ENCODE data around the gene CD52. TPM values are rescaled to one million over a fixed set of nuclear protein-coding genes. Genes with fewer than 3 reads are reported as not detected.

Gene CD52, protein sequence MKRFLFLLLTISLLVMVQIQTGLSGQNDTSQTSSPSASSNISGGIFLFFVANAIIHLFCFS
- total RNA-seq (100 to 1,000 TPM; 206 to 422 (median 301) TPM), polyA plus RNA-seq (1,000 to 10,000 TPM; 2,248 to 3,726 (median 2,540) TPM)
- long read RNA-seq, donor 1, transcript CD52-201 (2 exons, 468 nt) = major isoform, 120 of 129 reads
- long read RNA-seq, donor 1, partial matches to known transcripts = 8 of 129 reads
- long read RNA-seq, donor 1, other reads (novel, unspliced or antisense) = 0 of 129 reads
- long read RNA-seq, donor 2, transcript CD52-201 (2 exons, 468 nt) = major isoform, 227 of 228 reads
- long read RNA-seq, donor 2, partial matches to known transcripts = 0 of 228 reads
- long read RNA-seq, donor 2, other reads (novel, unspliced or antisense) = 0 of 228 reads

DNA sequence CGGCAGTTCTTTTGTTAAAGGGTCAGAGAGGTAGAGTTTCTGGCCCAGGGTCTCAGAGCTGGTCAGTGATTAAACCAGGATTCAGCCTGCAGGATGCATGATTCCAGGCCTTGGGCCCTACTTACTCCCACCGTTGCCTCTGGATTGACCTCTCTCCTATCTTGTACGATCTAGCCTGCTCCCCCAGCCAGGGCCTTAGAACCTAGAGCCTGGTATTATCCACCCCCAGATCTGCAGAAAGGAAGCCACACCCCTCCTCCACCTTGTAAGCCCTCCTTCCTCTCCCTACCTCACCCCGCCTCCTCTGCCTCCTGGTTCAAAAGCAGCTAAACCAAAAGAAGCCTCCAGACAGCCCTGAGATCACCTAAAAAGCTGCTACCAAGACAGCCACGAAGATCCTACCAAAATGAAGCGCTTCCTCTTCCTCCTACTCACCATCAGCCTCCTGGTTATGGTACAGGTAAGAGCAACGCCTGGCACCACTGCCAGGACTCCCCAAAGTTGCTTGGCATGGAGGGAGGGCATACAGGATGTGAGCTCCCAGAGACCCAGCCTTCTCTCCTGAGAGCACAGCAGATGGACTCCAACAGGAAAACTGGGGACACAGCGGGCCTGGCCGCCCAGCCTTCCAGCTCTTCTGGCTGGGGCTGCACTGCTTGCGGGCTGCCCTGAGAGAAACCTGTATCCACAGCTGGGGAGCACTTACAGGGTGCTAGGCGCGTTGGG, at the start of gene CD52:
Gene CD52, plus strand, starts transcription at position 347 of the 726 bp plus-strand sequence. Its CDS starts 60 bp downstream, at position 407.
- Histone ChIP-seq H3K27ac (peak within 1 kb of the TSS; percentile 57 to 92 (median 84)), H3K4me1 (peaks cover 34 to 99% (median 87%) of the 10 kb centered on the region in 6 donors), H3K9me3 (no peaks in the 10 kb centered on the region), H3K27me3 (replicated peaks in 1 of 7) (no peaks in the 10 kb centered on the region), H3K4me3 (peak within 1 kb of the TSS; percentile 52 to 85 (median 64)), H3K36me3 (peaks cover 0 to 30% (median 7%) of the 10 kb centered on the region in 6 donors)
- TF ChIP-seq POLR2A (IDR thresholded peaks at IDR 0.05) = peak in 2 of 3 donors; percentile 49 to 67
- TF ChIP-seq POLR2AphosphoS5 (IDR thresholded peaks at IDR 0.05) = peak; percentile 51 to 95 (median 64)
- TF ChIP-seq, protein P1, sequence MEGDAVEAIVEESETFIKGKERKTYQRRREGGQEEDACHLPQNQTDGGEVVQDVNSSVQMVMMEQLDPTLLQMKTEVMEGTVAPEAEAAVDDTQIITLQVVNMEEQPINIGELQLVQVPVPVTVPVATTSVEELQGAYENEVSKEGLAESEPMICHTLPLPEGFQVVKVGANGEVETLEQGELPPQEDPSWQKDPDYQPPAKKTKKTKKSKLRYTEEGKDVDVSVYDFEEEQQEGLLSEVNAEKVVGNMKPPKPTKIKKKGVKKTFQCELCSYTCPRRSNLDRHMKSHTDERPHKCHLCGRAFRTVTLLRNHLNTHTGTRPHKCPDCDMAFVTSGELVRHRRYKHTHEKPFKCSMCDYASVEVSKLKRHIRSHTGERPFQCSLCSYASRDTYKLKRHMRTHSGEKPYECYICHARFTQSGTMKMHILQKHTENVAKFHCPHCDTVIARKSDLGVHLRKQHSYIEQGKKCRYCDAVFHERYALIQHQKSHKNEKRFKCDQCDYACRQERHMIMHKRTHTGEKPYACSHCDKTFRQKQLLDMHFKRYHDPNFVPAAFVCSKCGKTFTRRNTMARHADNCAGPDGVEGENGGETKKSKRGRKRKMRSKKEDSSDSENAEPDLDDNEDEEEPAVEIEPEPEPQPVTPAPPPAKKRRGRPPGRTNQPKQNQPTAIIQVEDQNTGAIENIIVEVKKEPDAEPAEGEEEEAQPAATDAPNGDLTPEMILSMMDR (IDR thresholded peaks at IDR 0.05 in 8 of 11, conservative IDR thresholded peaks at IDR 0.05 in 3 of 11) = no peak
- 26 to 37% (median 31%) methylated on average over 10 to 12 of the region's 12 CpGs for WGBS, 5 donors
- intact Hi-C loops (cut with DNase I; ENCODE audit: low total_unique reads) = no loop called here
- peak; percentile 87 for DNase-seq

DNA sequence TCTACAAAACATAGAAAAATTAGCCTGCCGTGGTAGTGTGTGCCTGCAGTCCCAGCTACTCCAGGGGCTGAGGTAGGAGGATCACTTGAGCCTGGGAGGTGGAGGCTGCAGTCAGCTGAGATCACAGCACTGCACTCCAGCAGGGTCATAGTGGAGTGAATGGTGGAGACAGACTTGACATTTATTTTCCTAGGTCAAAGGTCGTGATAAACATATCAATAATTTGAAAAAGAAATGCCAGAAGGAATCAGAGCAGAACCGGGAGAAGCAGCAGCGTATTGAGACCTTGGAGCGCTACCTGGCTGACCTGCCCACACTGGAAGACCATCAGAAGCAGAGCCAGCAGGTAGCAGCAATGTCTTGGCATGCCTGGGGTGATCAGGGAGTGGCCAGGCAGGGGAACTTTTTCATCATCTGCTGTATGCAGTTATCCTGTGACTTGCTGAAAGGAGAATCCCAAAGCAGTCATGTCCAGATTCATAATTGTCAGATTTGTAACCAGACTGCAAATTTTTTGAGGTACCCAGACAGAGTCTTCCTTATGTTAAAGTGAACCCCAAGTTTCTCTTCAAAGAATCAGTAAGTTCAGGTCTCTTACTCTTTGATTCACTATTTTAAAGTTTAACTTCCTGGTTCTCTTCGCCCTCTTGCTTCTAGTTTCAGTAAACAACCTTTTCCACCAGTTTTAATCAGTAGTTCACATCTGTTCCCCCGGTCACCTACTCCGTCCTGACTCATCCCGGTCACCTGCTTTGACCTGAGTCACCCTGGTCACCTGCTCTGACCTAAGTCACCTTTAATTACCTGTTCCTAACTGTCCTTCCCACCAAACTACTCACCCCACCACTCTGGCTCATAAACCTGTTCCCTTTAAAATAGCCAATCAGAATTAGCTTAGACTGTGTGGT, 49.2 kb upstream of the CD52 start:
- intact Hi-C loops (cut with DNase I; ENCODE audit: low total_unique reads) = no loop called here
- H3K27me3 ChIP-seq (replicated peaks in 1 of 7) = no peaks in the 10 kb centered on the region
- H3K27ac ChIP-seq = no peak overlapping the region
- TF ChIP-seq POLR2A (IDR thresholded peaks at IDR 0.05) (no peak), POLR2AphosphoS5 (IDR thresholded peaks at IDR 0.05) (no peak)
- TF ChIP-seq, protein P1 (IDR thresholded peaks at IDR 0.05 in 8 of 11, conservative IDR thresholded peaks at IDR 0.05 in 3 of 11) = no peak
- peaks cover 0 to 95% (median 28%) of the 10 kb centered on the region in 6 donors for H3K36me3 ChIP-seq
- H3K4me1 ChIP-seq = no peaks in the 10 kb centered on the region
- no peak overlapping the region for H3K4me3 ChIP-seq
- no peak for DNase-seq
- peaks cover 0 to 18% (median 14%) of the 10 kb centered on the region in 8 donors for H3K9me3 ChIP-seq
- WGBS, 5 donors = 96 to 100% (median 97%) methylated on average over 9 of the region's 9 CpGs

DNA sequence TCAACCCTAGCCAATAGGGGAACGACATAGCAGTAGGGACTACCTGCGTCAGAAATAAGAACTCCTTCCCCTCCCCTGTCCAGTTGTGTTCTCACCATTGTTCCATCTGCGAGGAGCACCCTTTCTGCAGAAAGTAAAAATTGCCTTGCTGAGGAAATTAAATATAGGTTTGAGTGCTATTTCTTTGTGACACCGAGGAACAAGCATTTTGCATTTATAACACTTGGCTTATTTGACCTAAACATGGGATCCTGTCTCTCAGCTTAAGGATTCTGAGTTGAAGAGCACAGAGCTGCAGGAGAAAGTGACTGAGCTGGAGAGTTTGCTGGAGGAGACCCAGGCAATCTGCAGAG, 48.6 kb upstream of the CD52 start:
- Histone ChIP-seq H3K9me3 (peaks cover 0 to 18% (median 14%) of the 10 kb centered on the region in 8 donors), H3K4me3 (no peak overlapping the region), H3K27ac (no peak overlapping the region), H3K4me1 (peaks cover 0 to 2% (median 0%) of the 10 kb centered on the region in 6 donors), H3K27me3 (replicated peaks in 1 of 7) (no peaks in the 10 kb centered on the region), H3K36me3 (peaks cover 0 to 89% (median 25%) of the 10 kb centered on the region in 6 donors)
- intact Hi-C loops (cut with DNase I; ENCODE audit: low total_unique reads) = no loop called here
- WGBS, 5 donors = 98 to 99% (median 98%) methylated on average over 4 of the region's 4 CpGs
- no peak for DNase-seq
- TF ChIP-seq, protein P1 (IDR thresholded peaks at IDR 0.05 in 8 of 11, conservative IDR thresholded peaks at IDR 0.05 in 3 of 11) = no peak
- TF ChIP-seq POLR2AphosphoS5 (IDR thresholded peaks at IDR 0.05) = no peak
- TF ChIP-seq POLR2A (IDR thresholded peaks at IDR 0.05) = no peak

Measured in spleen (tissue), 13 donors.